HEK293 (cell line): ENCODE results near the gene ENAH.

ENCODE experiments used
- CTCF ChIP-seq: fragments of 450-650 bp; formaldehyde crosslinking; IDR thresholded peaks from 2 replicates; pipeline ENCODE4 v1.5.1; 2016; ENCODE audit warnings: missing biosample characterization, missing genetic modification characterization
- EGR2 ChIP-seq: fragments of 450-650 bp; formaldehyde crosslinking; IDR thresholded peaks from 2 replicates; pipeline ENCODE4 v1.5.1; 2016; ENCODE audit warnings: low read depth, missing biosample characterization, missing genetic modification characterization
- REST ChIP-seq: fragments of 450-650 bp; formaldehyde crosslinking; IDR thresholded peaks from 2 replicates; pipeline ENCODE4 v1.5.1; 2016; ENCODE audit warnings: missing biosample characterization, missing genetic modification characterization
- ZNF121 ChIP-seq: fragments of 450-650 bp; formaldehyde crosslinking; IDR thresholded peaks from 2 replicates; pipeline ENCODE4 v1.5.1; 2016; ENCODE audit warnings: missing biosample characterization, missing genetic modification characterization
- ZNF133 ChIP-seq: fragments of 450-650 bp; formaldehyde crosslinking; IDR thresholded peaks from 2 replicates; pipeline ENCODE4 v1.5.1; 2016; ENCODE audit warnings: missing biosample characterization, missing genetic modification characterization
- ZNF23 ChIP-seq: fragments of 450-650 bp; formaldehyde crosslinking; IDR thresholded peaks from 2 replicates; pipeline ENCODE4 v1.5.1; 2016; ENCODE audit warnings: missing biosample characterization, missing genetic modification characterization, borderline replicate concordance
- ZNF660 ChIP-seq: fragments of 450-650 bp; IDR thresholded peaks from 2 replicates; pipeline ENCODE4 v1.5.1; 2018; ENCODE audit warnings: missing biosample characterization, mild to moderate bottlenecking, missing genetic modification characterization
- ZNF664 ChIP-seq: fragments of 450-650 bp; formaldehyde crosslinking; IDR thresholded peaks from 2 replicates; pipeline ENCODE4 v1.5.1; 2016; ENCODE audit warnings: missing biosample characterization, missing genetic modification characterization
- TF ChIP-seq, protein P1 (sequence below): fragments of 450-650 bp; formaldehyde crosslinking; IDR thresholded peaks from 2 replicates; pipeline ENCODE4 v1.5.1; 2016; ENCODE audit warnings: missing biosample characterization, missing genetic modification characterization

DNA sequence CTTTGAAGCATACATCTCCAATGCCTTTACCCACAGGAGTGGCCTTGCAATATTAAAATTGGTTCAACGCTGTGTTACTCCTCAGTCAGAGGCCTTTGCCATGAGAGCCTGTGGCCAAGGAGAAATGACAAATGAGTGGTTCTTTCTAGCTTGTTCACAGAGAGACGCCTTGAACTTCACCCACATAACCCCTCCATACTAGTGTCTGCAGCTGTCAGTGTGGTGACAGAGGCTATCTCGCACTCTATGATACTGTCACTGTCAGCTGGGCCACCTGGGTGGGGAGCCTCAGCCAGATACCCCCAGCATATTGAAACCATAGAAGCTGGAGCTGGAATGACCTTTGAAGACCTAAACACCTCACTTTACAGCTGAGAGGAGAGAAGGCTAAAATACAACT, 167.7 kb downstream of the ENAH start:
- TF ChIP-seq CTCF (no peak), EGR2 (tag by site-specific recombination) (no peak), ZNF664 (tag by site-specific recombination) (no peak), REST (tag by site-specific recombination) (no peak), ZNF133 (tag by site-specific recombination) (no peak), ZNF23 (tag by site-specific recombination) (no peak), ZNF121 (no peak), ZNF660 (tag by site-specific recombination) (no peak)
- TF ChIP-seq, protein P1, sequence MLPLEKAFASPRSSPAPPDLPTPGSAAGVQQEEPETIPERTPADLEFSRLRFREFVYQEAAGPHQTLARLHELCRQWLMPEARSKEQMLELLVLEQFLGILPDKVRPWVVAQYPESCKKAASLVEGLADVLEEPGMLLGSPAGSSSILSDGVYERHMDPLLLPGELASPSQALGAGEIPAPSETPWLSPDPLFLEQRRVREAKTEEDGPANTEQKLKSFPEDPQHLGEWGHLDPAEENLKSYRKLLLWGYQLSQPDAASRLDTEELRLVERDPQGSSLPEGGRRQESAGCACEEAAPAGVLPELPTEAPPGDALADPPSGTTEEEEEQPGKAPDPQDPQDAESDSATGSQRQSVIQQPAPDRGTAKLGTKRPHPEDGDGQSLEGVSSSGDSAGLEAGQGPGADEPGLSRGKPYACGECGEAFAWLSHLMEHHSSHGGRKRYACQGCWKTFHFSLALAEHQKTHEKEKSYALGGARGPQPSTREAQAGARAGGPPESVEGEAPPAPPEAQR (tag by site-specific recombination) = no peak
